ENCODE measurements around the gene NCOA3. TPM values are rescaled to one million over a fixed set of nuclear protein-coding genes. Genes with fewer than 3 reads are reported as not detected.

Gene NCOA3
- total RNA-seq, 3 donors from 2014 or later = 103 to 121 (median 118) TPM

DNA sequence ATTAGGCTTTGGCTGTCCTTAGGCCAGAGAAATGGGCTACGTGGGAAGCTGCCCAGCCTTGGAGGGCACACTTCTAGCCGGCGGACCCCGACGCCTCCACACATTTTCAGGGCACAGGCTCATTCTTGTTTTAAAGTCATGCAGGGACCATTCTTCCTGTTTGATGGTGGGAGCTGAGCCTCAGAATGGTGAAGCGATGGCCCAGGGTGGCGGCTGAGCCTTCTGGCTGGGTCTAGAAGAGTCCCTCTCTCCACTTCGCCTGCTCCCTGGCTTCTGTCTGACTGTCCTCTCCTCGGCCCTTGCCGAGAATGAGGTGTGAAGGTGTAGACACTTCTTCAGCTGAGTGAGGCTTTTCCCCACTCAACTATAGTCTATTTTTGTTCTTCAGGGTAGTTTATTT lies 169.2 kb downstream of the NCOA3 start:
- DNase-seq = no peak
- H3K36me3 Mint-ChIP-seq (ENCODE audit: insufficient read depth) = no peaks in the 10 kb centered on the region
- no peak overlapping the region for H3K4me3 Mint-ChIP-seq
- no peak for ATAC-seq
- no peaks in the 10 kb centered on the region for H3K4me1 Mint-ChIP-seq (ENCODE audit: low read depth)
- no peaks in the 10 kb centered on the region for H3K27me3 Mint-ChIP-seq (ENCODE audit: low read depth)
- H3K9me3 Mint-ChIP-seq = no peaks in the 10 kb centered on the region

GRCh38 chr20:47672166-47672565 lies 170.5 kb downstream of the NCOA3 start:
- Mint-ChIP-seq H3K27me3 (ENCODE audit: low read depth) (no peaks in the 10 kb centered on the region), H3K4me1 (ENCODE audit: low read depth) (no peaks in the 10 kb centered on the region), H3K4me3 (no peak overlapping the region), H3K36me3 (ENCODE audit: insufficient read depth) (no peaks in the 10 kb centered on the region), H3K9me3 (no peaks in the 10 kb centered on the region)
- no peak for DNase-seq
- no peak for ATAC-seq

DNA sequence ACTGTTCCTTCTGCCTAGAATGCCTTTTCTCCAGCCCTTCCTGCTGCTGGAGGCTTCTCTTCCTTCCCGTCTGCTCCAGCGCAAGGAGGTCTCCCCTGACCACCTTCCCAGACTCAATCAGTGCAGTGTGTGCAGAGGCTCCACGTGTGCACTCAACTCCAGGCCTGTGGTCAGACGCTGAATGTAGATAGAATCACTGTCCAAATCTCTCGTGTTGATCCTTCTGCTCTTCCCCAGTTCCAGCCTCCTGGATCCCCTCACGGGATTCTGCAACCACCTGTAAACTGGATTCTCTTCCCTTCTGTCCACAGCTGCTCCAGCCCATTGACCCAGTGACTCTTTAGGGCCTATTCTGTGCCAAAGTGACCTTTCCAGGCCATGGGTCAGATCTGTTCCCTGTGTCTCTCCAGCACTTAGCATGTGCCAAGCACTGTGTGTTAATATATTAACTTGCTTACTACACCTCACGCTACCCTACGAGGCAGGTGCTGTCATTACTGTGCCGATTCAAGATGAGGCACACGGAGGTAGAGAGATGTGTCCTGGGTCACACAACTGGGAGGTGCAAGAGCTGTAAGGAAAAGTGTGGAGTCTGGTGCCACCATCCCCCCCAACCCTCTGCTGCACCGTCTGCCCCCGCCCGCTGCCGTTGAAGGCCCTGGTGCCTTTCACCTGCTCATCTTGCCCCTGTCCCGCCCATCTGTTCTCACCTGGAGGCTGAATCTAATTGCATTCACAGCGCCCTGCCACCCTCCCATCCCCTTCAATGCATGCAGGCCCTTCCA lies 171.4 kb downstream of the NCOA3 start:
- H3K4me1 Mint-ChIP-seq (ENCODE audit: low read depth) = peaks cover 2% of the 10 kb centered on the region
- DNase-seq (no peak), ATAC-seq (no peak)
- no peaks in the 10 kb centered on the region for H3K36me3 Mint-ChIP-seq (ENCODE audit: insufficient read depth)
- no peaks in the 10 kb centered on the region for H3K9me3 Mint-ChIP-seq
- no peak overlapping the region for H3K4me3 Mint-ChIP-seq
- peaks cover 4% of the 10 kb centered on the region for H3K27me3 Mint-ChIP-seq (ENCODE audit: low read depth)

GRCh38 chr20:47673671-47673955 lies 171.9 kb downstream of the NCOA3 start:
- H3K4me3 Mint-ChIP-seq = no peak overlapping the region
- peaks cover 2% of the 10 kb centered on the region for H3K4me1 Mint-ChIP-seq (ENCODE audit: low read depth)
- H3K9me3 Mint-ChIP-seq = no peaks in the 10 kb centered on the region
- peaks cover 4% of the 10 kb centered on the region for H3K27me3 Mint-ChIP-seq (ENCODE audit: low read depth)
- no peaks in the 10 kb centered on the region for H3K36me3 Mint-ChIP-seq (ENCODE audit: insufficient read depth)
- DNase-seq (no peak), ATAC-seq (no peak)

DNA sequence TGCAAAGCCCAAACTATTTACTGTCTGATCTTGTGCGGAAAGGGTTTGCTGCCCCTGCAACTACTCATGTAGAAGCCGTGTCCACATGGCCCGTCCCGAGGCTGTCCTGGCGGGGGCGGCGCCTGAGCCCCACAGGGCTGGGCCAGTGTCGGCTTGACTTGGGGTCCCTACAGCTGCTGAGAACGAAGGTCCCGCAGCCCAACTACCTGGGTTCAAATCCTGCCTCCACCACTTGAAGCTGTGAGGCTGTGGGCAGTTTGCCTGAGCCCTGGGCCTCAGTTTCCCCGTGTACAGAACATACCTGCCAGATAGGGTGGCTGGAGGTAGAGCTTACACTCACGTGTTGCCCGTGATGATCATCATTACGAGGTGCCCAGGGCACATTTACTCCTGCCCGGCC lies 172.5 kb downstream of the NCOA3 start:
- Mint-ChIP-seq H3K4me1 (ENCODE audit: low read depth) (peaks cover 2% of the 10 kb centered on the region), H3K9me3 (no peaks in the 10 kb centered on the region), H3K36me3 (ENCODE audit: insufficient read depth) (no peaks in the 10 kb centered on the region), H3K27me3 (ENCODE audit: low read depth) (peaks cover 6% of the 10 kb centered on the region), H3K4me3 (no peak overlapping the region)
- no peak for ATAC-seq
- DNase-seq = no peak

- H3K4me3 Mint-ChIP-seq = peak overlapping the region; percentile 21
- ATAC-seq = no peak
- H3K27me3 Mint-ChIP-seq (ENCODE audit: low read depth) = peaks cover 7% of the 10 kb centered on the region
- H3K9me3 Mint-ChIP-seq = no peaks in the 10 kb centered on the region
- peaks cover 2% of the 10 kb centered on the region for H3K4me1 Mint-ChIP-seq (ENCODE audit: low read depth)
- DNase-seq = no peak
- no peaks in the 10 kb centered on the region for H3K36me3 Mint-ChIP-seq (ENCODE audit: insufficient read depth)
Observed at GRCh38 chr20:47674686-47675085, 173.0 kb downstream of the NCOA3 start.

DNA sequence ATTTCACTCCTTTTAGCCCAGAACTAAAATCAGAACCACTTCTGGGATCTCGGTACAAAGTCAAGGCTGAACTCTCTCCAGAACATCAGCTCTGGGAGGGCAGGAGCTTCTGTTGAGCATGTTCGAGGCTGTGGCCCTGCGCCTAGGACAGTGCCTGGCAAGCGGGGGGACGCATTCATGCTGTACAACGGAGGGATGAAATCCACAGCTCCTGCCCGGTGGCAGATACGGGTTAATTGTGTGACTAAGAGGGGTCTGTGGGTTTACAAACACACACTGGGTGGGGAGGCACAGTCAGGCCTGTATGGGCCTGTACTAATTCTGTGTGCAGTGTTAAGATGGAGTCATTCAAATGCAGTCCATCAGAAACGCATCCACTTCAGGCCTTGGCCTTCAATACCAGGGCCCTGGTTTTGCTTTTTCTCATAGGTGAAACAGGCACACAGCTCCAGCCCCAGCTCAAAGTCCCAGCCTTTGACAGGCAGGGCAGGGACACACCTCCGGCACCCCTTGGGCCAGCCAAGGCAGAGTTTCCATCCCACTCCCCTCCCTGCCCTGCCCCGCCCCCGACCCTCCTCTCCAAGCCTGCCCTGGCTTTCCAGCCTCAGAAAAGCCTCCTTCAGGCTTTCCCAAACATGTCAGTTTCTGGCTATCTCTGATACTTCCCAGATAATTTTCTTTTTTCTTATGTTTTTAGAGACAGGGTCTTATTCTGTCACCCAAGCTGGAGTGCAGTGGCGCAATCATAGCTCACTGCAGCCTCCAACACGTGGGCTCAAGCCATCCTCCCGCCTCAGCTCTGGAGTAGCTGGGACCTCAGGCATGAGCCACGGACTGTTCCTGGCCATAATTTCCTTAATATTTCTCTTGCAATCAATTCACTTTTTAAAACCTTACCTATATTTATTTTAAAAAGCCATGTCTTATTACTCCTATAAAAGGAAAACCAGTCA lies 173.8 kb downstream of the NCOA3 start:
- Mint-ChIP-seq H3K9me3 (no peaks in the 10 kb centered on the region), H3K27me3 (ENCODE audit: low read depth) (peaks cover 7% of the 10 kb centered on the region), H3K36me3 (ENCODE audit: insufficient read depth) (no peaks in the 10 kb centered on the region), H3K4me3 (no peak overlapping the region), H3K4me1 (ENCODE audit: low read depth) (peaks cover 2% of the 10 kb centered on the region)
- no peak for DNase-seq
- no peak for ATAC-seq

DNA sequence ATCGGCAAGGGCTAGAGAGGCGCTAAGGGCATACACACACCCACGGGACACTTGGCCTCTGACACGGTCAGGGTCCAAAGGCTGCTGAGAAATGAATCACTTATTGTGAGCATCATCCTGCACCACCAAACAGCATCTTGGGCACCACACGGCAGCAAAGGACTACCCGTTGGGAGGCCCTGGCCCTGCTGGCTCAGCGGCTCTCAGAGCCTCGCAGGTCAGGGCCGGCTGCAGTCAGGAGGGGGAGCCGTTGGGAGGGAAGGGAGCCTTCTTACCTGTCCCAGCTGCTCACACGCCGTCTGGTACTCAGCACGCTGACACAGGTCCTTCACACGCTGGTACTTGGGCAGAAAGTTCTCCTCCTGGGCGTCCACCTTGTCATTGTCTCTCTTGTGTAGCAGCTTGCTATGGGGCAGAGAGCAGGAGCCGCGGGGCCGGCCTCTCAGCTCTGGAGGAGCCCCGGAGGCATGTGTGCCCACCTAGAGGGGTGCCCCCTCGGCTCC lies 174.6 kb downstream of the NCOA3 start:
- Mint-ChIP-seq H3K4me3 (no peak overlapping the region), H3K36me3 (ENCODE audit: insufficient read depth) (no peaks in the 10 kb centered on the region), H3K27me3 (ENCODE audit: low read depth) (peaks cover 7% of the 10 kb centered on the region), H3K4me1 (ENCODE audit: low read depth) (peaks cover 2% of the 10 kb centered on the region), H3K9me3 (no peaks in the 10 kb centered on the region)
- no peak for DNase-seq
- no peak for ATAC-seq

GRCh38 chr20:47676912-47677634 lies 175.4 kb downstream of the NCOA3 start:
- H3K4me1 Mint-ChIP-seq (ENCODE audit: low read depth) = peaks cover 2% of the 10 kb centered on the region
- ATAC-seq = peak in 1 of 2 donors; percentile 2
- H3K27me3 Mint-ChIP-seq (ENCODE audit: low read depth) = peaks cover 7% of the 10 kb centered on the region
- DNase-seq = no peak
- no peaks in the 10 kb centered on the region for H3K36me3 Mint-ChIP-seq (ENCODE audit: insufficient read depth)
- H3K4me3 Mint-ChIP-seq = no peak overlapping the region
- H3K9me3 Mint-ChIP-seq = no peaks in the 10 kb centered on the region

GRCh38 chr20:47677635-47678453 lies 176.2 kb downstream of the NCOA3 start:
- H3K4me3 Mint-ChIP-seq = no peak overlapping the region
- no peaks in the 10 kb centered on the region for H3K9me3 Mint-ChIP-seq
- H3K27me3 Mint-ChIP-seq (ENCODE audit: low read depth) = peaks cover 7% of the 10 kb centered on the region
- H3K36me3 Mint-ChIP-seq (ENCODE audit: insufficient read depth) = no peaks in the 10 kb centered on the region
- ATAC-seq (peak; percentile 55 to 62), DNase-seq (peak; percentile 56)
- peaks cover 2% of the 10 kb centered on the region for H3K4me1 Mint-ChIP-seq (ENCODE audit: low read depth)

GRCh38 chr20:47678536-47678935 lies 176.8 kb downstream of the NCOA3 start:
- DNase-seq (no peak), ATAC-seq (no peak)
- no peaks in the 10 kb centered on the region for H3K36me3 Mint-ChIP-seq (ENCODE audit: insufficient read depth)
- H3K9me3 Mint-ChIP-seq = no peaks in the 10 kb centered on the region
- no peak overlapping the region for H3K4me3 Mint-ChIP-seq
- peaks cover 7% of the 10 kb centered on the region for H3K27me3 Mint-ChIP-seq (ENCODE audit: low read depth)
- H3K4me1 Mint-ChIP-seq (ENCODE audit: low read depth) = peaks cover 2% of the 10 kb centered on the region

DNA sequence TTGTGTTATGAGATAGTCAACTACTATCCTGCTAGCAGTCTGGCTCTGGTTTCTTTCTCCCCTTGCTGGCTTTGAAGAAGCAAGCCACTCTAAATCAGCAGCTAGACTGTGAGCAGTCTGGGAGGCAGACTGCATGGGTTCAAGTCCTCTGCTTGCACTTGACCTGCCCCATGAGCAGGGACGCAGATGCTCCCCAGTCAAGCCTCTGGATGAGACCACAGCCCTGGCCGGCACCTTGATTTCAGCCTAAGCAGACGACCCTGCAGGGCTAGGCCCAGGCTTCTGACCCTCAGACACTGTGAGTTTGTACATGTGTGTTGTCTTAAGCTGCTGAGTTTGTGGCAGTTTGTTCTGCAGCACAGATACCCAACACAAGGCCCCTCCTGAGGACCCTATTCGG lies 177.8 kb downstream of the NCOA3 start:
- Mint-ChIP-seq H3K36me3 (ENCODE audit: insufficient read depth) (no peaks in the 10 kb centered on the region), H3K4me3 (no peak overlapping the region), H3K27me3 (ENCODE audit: low read depth) (peaks cover 7% of the 10 kb centered on the region), H3K9me3 (no peaks in the 10 kb centered on the region), H3K4me1 (ENCODE audit: low read depth) (peaks cover 2% of the 10 kb centered on the region)
- ATAC-seq (no peak), DNase-seq (no peak)

DNA sequence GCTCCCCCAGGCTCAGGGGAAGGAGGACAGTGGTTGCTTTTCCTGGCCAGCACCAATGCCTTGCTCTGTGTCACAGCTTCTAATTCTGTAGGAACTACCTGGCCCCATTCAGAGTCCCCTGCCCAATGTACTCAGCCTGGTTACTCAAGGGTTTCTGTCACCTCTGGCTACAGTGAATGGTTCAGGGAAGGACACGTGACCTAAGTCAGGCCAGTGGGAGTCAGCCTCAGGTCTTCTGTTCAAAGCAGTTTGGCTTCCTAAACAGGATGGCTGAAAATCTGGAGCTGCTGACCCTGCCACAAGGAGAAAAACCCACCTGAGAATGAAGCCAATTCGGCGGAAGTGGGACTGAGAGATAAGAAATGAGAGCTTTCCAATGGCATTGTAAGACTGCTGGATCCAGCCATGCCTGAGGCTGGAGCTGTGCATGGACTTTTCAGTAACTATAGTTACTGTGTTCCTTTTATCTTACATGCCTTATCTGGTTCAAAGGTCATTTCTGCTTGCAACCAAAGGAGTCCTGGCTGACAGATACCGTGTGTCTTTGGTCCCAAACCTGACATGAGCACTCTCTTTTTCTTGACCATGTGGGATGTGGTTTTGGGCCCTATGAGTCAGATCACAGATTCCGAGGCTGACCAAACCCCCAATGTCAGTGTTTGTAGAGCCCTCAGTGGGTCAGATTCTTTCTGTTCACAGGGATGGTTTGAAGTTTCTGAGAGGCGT lies 179.3 kb downstream of the NCOA3 start:
- H3K4me3 Mint-ChIP-seq = no peak overlapping the region
- H3K4me1 Mint-ChIP-seq (ENCODE audit: low read depth) = peaks cover 2% of the 10 kb centered on the region
- ATAC-seq = no peak
- peaks cover 7% of the 10 kb centered on the region for H3K27me3 Mint-ChIP-seq (ENCODE audit: low read depth)
- no peak for DNase-seq
- no peaks in the 10 kb centered on the region for H3K9me3 Mint-ChIP-seq
- H3K36me3 Mint-ChIP-seq (ENCODE audit: insufficient read depth) = no peaks in the 10 kb centered on the region

Data from activated T-cell treated with anti-CD3 and anti-CD28 coated beads, Interleukin-2, amount 50 U/mL, for 4 hours (primary cell).